Measurements from ENCODE around the gene RASAL2. TPM values are rescaled to one million over a fixed set of nuclear protein-coding genes. Genes with fewer than 3 reads are reported as not detected.

Gene RASAL2
- total and polyA plus RNA-seq, 2 of the 13 experiments (the other 11 are each of a cell fraction or from before 2014, with no cell fraction given): 5.4 to 5.9 TPM

DNA sequence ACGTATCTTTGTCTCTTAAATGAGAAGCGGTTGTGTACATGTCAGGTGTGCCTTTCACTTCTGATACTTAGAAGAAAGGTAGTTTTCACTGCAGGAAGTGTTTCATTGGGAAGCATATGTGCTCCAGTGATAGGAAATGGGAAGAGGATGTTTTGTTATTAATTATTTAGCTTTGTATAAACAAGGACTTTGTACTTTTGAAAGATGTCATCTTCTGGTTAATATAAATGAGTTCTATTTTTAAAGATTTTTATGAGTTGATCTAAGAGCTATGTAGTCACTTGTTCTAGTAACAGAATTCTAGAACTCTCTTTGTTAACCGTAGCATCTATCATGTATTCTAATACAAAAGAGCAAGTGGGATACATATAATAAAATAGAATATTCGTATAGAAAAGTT, 130.5 kb downstream of the RASAL2 start:
- POLR2A ChIA-PET: no interaction called here
- WGBS (ENCODE audit: low lambda C conversion rate): 65% methylated on average over 4 of the region's 4 CpGs
- ATAC-seq (no peak), DNase-seq (ENCODE audit: low spot score) (no peak), FAIRE-seq (no peak)
- no peaks in the 10 kb centered on the region for H4K20me1 ChIP-seq (ENCODE audit: insufficient read depth, low read length)
- no peak overlapping the region for H3K4me2 ChIP-seq (ENCODE audit: low read depth, low read length)
- no peaks in the 10 kb centered on the region for H3K79me2 ChIP-seq (ENCODE audit: insufficient read depth, low read length)
- no peaks in the 10 kb centered on the region for H3K27me3 ChIP-seq (ENCODE audit: control insufficient read depth in 1 of 2, insufficient read depth in 2 of 2, low read length in 2 of 2)
- H3K9me3 ChIP-seq (ENCODE audit: low read length): no peaks in the 10 kb centered on the region
- in situ Hi-C loops (cut with HindIII; ENCODE audit: extremely low pct_ligation_motif_present, low pct_unique_long_range_greater_than_20kb): no loop called here
- TF ChIP-seq, protein P1, sequence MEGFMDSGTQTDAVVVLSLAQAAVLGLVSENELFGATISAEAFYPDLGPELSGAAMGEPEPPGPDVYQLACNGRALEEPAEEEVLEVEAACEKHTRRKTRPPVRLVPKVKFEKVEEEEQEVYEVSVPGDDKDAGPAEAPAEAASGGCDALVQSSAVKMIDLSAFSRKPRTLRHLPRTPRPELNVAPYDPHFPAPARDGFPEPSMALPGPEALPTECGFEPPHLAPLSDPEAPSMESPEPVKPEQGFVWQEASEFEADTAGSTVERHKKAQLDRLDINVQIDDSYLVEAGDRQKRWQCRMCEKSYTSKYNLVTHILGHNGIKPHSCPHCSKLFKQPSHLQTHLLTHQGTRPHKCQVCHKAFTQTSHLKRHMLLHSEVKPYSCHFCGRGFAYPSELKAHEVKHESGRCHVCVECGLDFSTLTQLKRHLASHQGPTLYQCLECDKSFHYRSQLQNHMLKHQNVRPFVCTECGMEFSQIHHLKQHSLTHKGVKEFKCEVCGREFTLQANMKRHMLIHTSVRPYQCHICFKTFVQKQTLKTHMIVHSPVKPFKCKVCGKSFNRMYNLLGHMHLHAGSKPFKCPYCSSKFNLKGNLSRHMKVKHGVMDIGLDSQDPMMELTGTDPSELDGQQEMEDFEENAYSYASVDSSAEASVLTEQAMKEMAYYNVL (CRISPR knock-in tag; IDR thresholded peaks at IDR 0.05; ENCODE audit: borderline replicate concordance): no peak
- TF ChIP-seq ETV5 (CRISPR knock-in tag; IDR thresholded peaks at IDR 0.05; ENCODE audit: borderline replicate concordance) (no peak), TBL1XR1 (IDR thresholded peaks at IDR 0.05; ENCODE audit: borderline replicate concordance, low read length, partially characterized antibody) (no peak), SIX4 (CRISPR knock-in tag; IDR thresholded peaks at IDR 0.05) (no peak), CHD2 (IDR thresholded peaks at IDR 0.05; ENCODE audit: low read depth, low read length) (no peak)
- TF ChIP-seq, protein P2, sequence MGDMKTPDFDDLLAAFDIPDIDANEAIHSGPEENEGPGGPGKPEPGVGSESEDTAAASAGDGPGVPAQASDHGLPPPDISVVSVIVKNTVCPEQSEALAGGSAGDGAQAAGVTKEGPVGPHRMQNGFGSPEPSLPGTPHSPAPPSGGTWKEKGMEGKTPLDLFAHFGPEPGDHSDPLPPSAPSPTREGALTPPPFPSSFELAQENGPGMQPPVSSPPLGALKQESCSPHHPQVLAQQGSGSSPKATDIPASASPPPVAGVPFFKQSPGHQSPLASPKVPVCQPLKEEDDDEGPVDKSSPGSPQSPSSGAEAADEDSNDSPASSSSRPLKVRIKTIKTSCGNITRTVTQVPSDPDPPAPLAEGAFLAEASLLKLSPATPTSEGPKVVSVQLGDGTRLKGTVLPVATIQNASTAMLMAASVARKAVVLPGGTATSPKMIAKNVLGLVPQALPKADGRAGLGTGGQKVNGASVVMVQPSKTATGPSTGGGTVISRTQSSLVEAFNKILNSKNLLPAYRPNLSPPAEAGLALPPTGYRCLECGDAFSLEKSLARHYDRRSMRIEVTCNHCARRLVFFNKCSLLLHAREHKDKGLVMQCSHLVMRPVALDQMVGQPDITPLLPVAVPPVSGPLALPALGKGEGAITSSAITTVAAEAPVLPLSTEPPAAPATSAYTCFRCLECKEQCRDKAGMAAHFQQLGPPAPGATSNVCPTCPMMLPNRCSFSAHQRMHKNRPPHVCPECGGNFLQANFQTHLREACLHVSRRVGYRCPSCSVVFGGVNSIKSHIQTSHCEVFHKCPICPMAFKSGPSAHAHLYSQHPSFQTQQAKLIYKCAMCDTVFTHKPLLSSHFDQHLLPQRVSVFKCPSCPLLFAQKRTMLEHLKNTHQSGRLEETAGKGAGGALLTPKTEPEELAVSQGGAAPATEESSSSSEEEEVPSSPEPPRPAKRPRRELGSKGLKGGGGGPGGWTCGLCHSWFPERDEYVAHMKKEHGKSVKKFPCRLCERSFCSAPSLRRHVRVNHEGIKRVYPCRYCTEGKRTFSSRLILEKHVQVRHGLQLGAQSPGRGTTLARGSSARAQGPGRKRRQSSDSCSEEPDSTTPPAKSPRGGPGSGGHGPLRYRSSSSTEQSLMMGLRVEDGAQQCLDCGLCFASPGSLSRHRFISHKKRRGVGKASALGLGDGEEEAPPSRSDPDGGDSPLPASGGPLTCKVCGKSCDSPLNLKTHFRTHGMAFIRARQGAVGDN (CRISPR knock-in tag; IDR thresholded peaks at IDR 0.05): no peak
- TF ChIP-seq, protein P3, sequence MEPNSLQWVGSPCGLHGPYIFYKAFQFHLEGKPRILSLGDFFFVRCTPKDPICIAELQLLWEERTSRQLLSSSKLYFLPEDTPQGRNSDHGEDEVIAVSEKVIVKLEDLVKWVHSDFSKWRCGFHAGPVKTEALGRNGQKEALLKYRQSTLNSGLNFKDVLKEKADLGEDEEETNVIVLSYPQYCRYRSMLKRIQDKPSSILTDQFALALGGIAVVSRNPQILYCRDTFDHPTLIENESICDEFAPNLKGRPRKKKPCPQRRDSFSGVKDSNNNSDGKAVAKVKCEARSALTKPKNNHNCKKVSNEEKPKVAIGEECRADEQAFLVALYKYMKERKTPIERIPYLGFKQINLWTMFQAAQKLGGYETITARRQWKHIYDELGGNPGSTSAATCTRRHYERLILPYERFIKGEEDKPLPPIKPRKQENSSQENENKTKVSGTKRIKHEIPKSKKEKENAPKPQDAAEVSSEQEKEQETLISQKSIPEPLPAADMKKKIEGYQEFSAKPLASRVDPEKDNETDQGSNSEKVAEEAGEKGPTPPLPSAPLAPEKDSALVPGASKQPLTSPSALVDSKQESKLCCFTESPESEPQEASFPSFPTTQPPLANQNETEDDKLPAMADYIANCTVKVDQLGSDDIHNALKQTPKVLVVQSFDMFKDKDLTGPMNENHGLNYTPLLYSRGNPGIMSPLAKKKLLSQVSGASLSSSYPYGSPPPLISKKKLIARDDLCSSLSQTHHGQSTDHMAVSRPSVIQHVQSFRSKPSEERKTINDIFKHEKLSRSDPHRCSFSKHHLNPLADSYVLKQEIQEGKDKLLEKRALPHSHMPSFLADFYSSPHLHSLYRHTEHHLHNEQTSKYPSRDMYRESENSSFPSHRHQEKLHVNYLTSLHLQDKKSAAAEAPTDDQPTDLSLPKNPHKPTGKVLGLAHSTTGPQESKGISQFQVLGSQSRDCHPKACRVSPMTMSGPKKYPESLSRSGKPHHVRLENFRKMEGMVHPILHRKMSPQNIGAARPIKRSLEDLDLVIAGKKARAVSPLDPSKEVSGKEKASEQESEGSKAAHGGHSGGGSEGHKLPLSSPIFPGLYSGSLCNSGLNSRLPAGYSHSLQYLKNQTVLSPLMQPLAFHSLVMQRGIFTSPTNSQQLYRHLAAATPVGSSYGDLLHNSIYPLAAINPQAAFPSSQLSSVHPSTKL (CRISPR knock-in tag; IDR thresholded peaks at IDR 0.05): no peak
- TF ChIP-seq, protein P4, sequence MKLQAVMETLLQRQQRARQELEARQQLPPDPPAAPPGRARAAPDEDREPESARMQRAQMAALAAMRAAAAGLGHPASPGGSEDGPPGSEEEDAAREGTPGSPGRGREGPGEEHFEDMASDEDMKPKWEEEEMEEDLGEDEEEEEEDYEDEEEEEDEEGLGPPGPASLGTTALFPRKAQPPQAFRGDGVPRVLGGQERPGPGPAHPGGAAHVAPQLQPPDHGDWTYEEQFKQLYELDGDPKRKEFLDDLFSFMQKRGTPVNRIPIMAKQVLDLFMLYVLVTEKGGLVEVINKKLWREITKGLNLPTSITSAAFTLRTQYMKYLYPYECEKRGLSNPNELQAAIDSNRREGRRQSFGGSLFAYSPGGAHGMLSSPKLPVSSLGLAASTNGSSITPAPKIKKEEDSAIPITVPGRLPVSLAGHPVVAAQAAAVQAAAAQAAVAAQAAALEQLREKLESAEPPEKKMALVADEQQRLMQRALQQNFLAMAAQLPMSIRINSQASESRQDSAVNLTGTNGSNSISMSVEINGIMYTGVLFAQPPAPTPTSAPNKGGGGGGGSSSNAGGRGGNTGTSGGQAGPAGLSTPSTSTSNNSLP (IDR thresholded peaks at IDR 0.05; ENCODE audit: low read depth, low read length): 0 out of 2 replicates have a peak, but pooled peaks have one; percentile 14
- H3K9ac ChIP-seq (ENCODE audit: insufficient read depth, low read depth, low read length): no peak overlapping the region
- CTCF ChIA-PET (ENCODE audit: low intra/inter-chr PET ratio, low total read pairs): no interaction called here
- no peak overlapping the region for H3K27ac ChIP-seq (ENCODE audit: extremely low read length, insufficient read depth, low read length)
- BruUV-seq (replicated peaks): no TSS peak
- no peaks in the 10 kb centered on the region for H3K36me3 ChIP-seq (replicated peaks in 1 of 2; ENCODE audit: control insufficient read depth in 1 of 2, insufficient read depth in 2 of 2, low read length in 2 of 2)
- no peak overlapping the region for H2AFZ ChIP-seq (ENCODE audit: low read length)
- H3K4me1 ChIP-seq (ENCODE audit: insufficient read depth, low read length): peaks cover 14% of the 10 kb centered on the region; the same call in 1 of the 2 replicates
- no peak overlapping the region for H3K4me3 ChIP-seq (replicated peaks in 1 of 3; ENCODE audit: insufficient read depth in 1 of 3, low read depth in 2 of 3, low read length in 3 of 3)
- intact Hi-C loops (cut with micrococcal nuclease; ENCODE audit: unreplicated experiment): no loop called here

All from HepG2 (cell line).